Measurements from ENCODE around the gene YY1.
A peak's percentile ranks its signal among the peaks of the same experiment; 100 is the strongest.
"Not testable (repeated sequence)": the region's sequence is repeated elsewhere in the genome, so short reads cannot be mapped to it uniquely, and the experiment has no call there.

YY1 gene

GRCh38 chr14:100238419-100239210 lies at the start of gene YY1:
YY1 (plus strand) TSS chr14:100239144; CDS start chr14:100239245, 101 bp downstream.
- peak; percentile 99 for DNase-seq

GRCh38 chr14:100190126-100190525 lies 48.8 kb upstream of the YY1 start:
- DNase-seq, result no peak

GRCh38 chr14:100191584-100192249 lies 47.2 kb upstream of the YY1 start:
- no peak for DNase-seq

GRCh38 chr14:100192250-100192671 lies 46.7 kb upstream of the YY1 start:
- no peak for DNase-seq

- DNase-seq, result peak; percentile 99 to 100
These were observed 46.1 kb upstream of the YY1 start for GRCh38 chr14:100192672-100193416.

- DNase-seq, result no peak
These were observed 45.3 kb upstream of the YY1 start for GRCh38 chr14:100193417-100194357.

- DNase-seq, result no peak
These were observed 39.6 kb upstream of the YY1 start for GRCh38 chr14:100199240-100199860.

GRCh38 chr14:100200311-100200710 lies 38.6 kb upstream of the YY1 start:
- no peak for DNase-seq

- DNase-seq, result no peak
These were observed 37.2 kb upstream of the YY1 start for GRCh38 chr14:100201701-100202100.

GRCh38 chr14:100202712-100203111 lies 36.2 kb upstream of the YY1 start:
- no peak for DNase-seq

GRCh38 chr14:100203146-100203545 lies 35.8 kb upstream of the YY1 start:
- DNase-seq, result no peak

GRCh38 chr14:100203962-100204834 lies 34.7 kb upstream of the YY1 start:
- DNase-seq, result no peak

GRCh38 chr14:100204835-100205167 lies 34.1 kb upstream of the YY1 start:
- DNase-seq, result not testable (repeated sequence)

GRCh38 chr14:100207588-100207987 lies 31.4 kb upstream of the YY1 start:
- DNase-seq, result not testable (repeated sequence)

GRCh38 chr14:100208136-100208535 lies 30.8 kb upstream of the YY1 start:
- DNase-seq, result not testable (repeated sequence)

GRCh38 chr14:100211366-100211765 lies 27.6 kb upstream of the YY1 start:
- no peak for DNase-seq

- DNase-seq, result no peak
These were observed 27.1 kb upstream of the YY1 start for GRCh38 chr14:100211893-100212292.

GRCh38 chr14:100212476-100213333 lies 26.2 kb upstream of the YY1 start:
- DNase-seq, result no peak

- DNase-seq, result no peak
These were observed 25.4 kb upstream of the YY1 start for GRCh38 chr14:100213587-100213955.
